ENCODE measurements around the gene PADI4.

PADI4 gene

GRCh38 chr1:17307946-17308345, at the start of gene PADI4:
PADI4 (plus strand) TSS chr1:17308197; CDS start chr1:17308223, 26 bp downstream.
- Histone ChIP-seq H3K4me2 (ENCODE audit: low read length) (no peak within 1 kb of the TSS), H3K9ac (ENCODE audit: low read length) (no peak within 1 kb of the TSS), H4K20me1 (ENCODE audit: insufficient read depth, low read length) (no peaks in the 10 kb centered on the region), H3K27me3 (ENCODE audit: low read depth, low read length) (0 out of 2 replicates have a peak, but pooled peaks cover 3% of the 10 kb centered on the region), H3K79me2 (ENCODE audit: low read length) (no peaks in the 10 kb centered on the region), H3K9me3 (ENCODE audit: insufficient read depth, low read length) (no peaks in the 10 kb centered on the region), H3K36me3 (replicated peaks; ENCODE audit: low read depth, low read length) (no peaks in the 10 kb centered on the region), H3K4me3 (ENCODE audit: low read length) (no peak within 1 kb of the TSS), H3K4me1 (ENCODE audit: low read length) (no peaks in the 10 kb centered on the region), H2AFZ (ENCODE audit: low read depth, low read length) (no peak within 1 kb of the TSS), H3K27ac (ENCODE audit: low read length) (no peak within 1 kb of the TSS)
- TF ChIP-seq EZH2phosphoT487 (IDR thresholded peaks at IDR 0.05; ENCODE audit: low read depth): no peak
- TF ChIP-seq, protein P1, sequence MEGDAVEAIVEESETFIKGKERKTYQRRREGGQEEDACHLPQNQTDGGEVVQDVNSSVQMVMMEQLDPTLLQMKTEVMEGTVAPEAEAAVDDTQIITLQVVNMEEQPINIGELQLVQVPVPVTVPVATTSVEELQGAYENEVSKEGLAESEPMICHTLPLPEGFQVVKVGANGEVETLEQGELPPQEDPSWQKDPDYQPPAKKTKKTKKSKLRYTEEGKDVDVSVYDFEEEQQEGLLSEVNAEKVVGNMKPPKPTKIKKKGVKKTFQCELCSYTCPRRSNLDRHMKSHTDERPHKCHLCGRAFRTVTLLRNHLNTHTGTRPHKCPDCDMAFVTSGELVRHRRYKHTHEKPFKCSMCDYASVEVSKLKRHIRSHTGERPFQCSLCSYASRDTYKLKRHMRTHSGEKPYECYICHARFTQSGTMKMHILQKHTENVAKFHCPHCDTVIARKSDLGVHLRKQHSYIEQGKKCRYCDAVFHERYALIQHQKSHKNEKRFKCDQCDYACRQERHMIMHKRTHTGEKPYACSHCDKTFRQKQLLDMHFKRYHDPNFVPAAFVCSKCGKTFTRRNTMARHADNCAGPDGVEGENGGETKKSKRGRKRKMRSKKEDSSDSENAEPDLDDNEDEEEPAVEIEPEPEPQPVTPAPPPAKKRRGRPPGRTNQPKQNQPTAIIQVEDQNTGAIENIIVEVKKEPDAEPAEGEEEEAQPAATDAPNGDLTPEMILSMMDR (IDR thresholded peaks at IDR 0.05; ENCODE audit: low read depth, low read length): no peak

DNA sequence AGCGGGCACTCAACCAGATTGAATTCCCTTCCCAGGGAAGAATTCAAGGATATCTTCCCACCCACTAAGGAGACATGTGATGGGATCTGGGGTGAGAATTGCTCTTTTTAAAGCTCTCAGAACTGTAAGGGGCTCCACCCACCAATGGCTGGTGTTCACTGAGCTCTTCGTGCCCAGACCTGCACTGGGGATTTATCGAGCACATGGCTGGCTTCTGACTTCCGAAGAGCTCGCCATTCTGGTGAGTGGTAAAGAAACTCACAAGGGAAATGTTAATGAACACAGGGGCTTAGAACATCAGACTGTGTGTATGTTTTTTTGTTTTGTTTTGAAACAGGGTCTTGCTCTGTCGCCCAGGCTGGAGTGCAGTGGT, 49.3 kb upstream of the PADI4 start:
- Histone ChIP-seq H3K9me3 (ENCODE audit: insufficient read depth, low read length) (no peaks in the 10 kb centered on the region), H2AFZ (ENCODE audit: low read depth, low read length) (no peak overlapping the region), H3K4me1 (ENCODE audit: low read length) (no peaks in the 10 kb centered on the region), H3K9ac (ENCODE audit: low read length) (no peak overlapping the region), H3K79me2 (ENCODE audit: low read length) (no peaks in the 10 kb centered on the region), H3K4me3 (ENCODE audit: low read length) (no peak overlapping the region), H3K27me3 (ENCODE audit: low read depth, low read length) (peaks cover 8% of the 10 kb centered on the region; the same call in 1 of the 2 replicates), H4K20me1 (ENCODE audit: insufficient read depth, low read length) (no peaks in the 10 kb centered on the region), H3K36me3 (replicated peaks; ENCODE audit: low read depth, low read length) (no peaks in the 10 kb centered on the region), H3K27ac (ENCODE audit: low read length) (no peak overlapping the region), H3K4me2 (ENCODE audit: low read length) (no peak overlapping the region)
- TF ChIP-seq, protein P1 (IDR thresholded peaks at IDR 0.05; ENCODE audit: low read depth, low read length): no peak
- TF ChIP-seq EZH2phosphoT487 (IDR thresholded peaks at IDR 0.05; ENCODE audit: low read depth): no peak

DNA sequence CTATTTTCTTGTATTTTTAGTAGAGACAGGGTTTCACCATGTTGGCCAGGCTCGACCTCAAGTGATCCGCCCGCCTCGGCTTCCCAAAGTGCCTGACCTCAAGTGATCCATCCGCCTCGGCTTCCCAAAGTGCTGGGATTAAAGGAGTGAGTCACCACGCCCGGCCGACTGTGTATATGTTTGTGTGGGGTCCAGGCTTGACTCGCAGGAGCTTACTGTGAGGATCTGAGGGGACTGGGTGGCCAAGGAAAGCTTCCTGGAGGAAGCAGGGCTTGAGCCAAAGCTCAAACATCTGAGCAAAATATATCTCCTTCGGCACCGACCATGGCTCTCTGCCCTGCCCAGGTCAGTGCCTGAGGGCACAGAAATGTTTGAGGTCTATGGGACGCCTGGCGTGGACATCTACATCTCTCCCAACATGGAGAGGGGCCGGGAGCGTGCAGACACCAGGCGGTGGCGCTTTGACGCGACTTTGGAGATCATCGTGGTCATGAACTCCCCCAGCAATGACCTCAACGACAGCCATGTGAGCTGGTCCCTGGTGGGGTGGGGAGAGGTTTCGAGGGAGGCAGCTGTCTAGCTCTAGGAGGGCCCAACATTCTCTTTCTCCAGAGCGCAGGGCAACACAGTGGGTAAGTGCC, 48.6 kb upstream of the PADI4 start:
- H3K9ac ChIP-seq (ENCODE audit: low read length): no peak overlapping the region
- no peak overlapping the region for H3K4me2 ChIP-seq (ENCODE audit: low read length)
- H3K27me3 ChIP-seq (ENCODE audit: low read depth, low read length): peaks cover 8% of the 10 kb centered on the region; the same call in 1 of the 2 replicates
- TF ChIP-seq, protein P1 (IDR thresholded peaks at IDR 0.05; ENCODE audit: low read depth, low read length): no peak
- no peak for TF ChIP-seq EZH2phosphoT487 (IDR thresholded peaks at IDR 0.05; ENCODE audit: low read depth)
- H3K27ac ChIP-seq (ENCODE audit: low read length): no peak overlapping the region
- H2AFZ ChIP-seq (ENCODE audit: low read depth, low read length): no peak overlapping the region
- H3K36me3 ChIP-seq (replicated peaks; ENCODE audit: low read depth, low read length): no peaks in the 10 kb centered on the region
- H3K4me3 ChIP-seq (ENCODE audit: low read length): no peak overlapping the region
- H3K9me3 ChIP-seq (ENCODE audit: insufficient read depth, low read length): no peaks in the 10 kb centered on the region
- no peaks in the 10 kb centered on the region for H3K79me2 ChIP-seq (ENCODE audit: low read length)
- H4K20me1 ChIP-seq (ENCODE audit: insufficient read depth, low read length): no peaks in the 10 kb centered on the region
- no peaks in the 10 kb centered on the region for H3K4me1 ChIP-seq (ENCODE audit: low read length)

- Histone ChIP-seq H3K4me1 (ENCODE audit: low read length) (no peaks in the 10 kb centered on the region), H2AFZ (ENCODE audit: low read depth, low read length) (no peak overlapping the region), H3K4me2 (ENCODE audit: low read length) (no peak overlapping the region), H4K20me1 (ENCODE audit: insufficient read depth, low read length) (no peaks in the 10 kb centered on the region), H3K9ac (ENCODE audit: low read length) (no peak overlapping the region), H3K79me2 (ENCODE audit: low read length) (no peaks in the 10 kb centered on the region), H3K27me3 (ENCODE audit: low read depth, low read length) (peaks cover 8% of the 10 kb centered on the region; the same call in 1 of the 2 replicates), H3K9me3 (ENCODE audit: insufficient read depth, low read length) (no peaks in the 10 kb centered on the region), H3K36me3 (replicated peaks; ENCODE audit: low read depth, low read length) (no peaks in the 10 kb centered on the region), H3K4me3 (ENCODE audit: low read length) (no peak overlapping the region), H3K27ac (ENCODE audit: low read length) (no peak overlapping the region)
- no peak for TF ChIP-seq EZH2phosphoT487 (IDR thresholded peaks at IDR 0.05; ENCODE audit: low read depth)
- TF ChIP-seq, protein P1 (IDR thresholded peaks at IDR 0.05; ENCODE audit: low read depth, low read length): no peak
Observed at GRCh38 chr1:17260264-17260663, 47.7 kb upstream of the PADI4 start.
